AG10803 (cell line): ENCODE results near the gene SMG6.

ENCODE experiments used
- DNase-seq: peaks from one replicate; pipeline ENCODE4 v3.0.0; 2010; ENCODE audit warnings: low read depth
- H3K4me3 ChIP-seq: 2 replicates; pipeline ENCODE4 v1.5.1; 2011; ENCODE audit warnings: mild to moderate bottlenecking, low read length, control low read depth
- TF ChIP-seq, protein P1 (sequence below): conservative IDR thresholded peaks from 2 replicates; pipeline ENCODE4 v1.5.1; 2011; ENCODE audit warnings: mild to moderate bottlenecking, low read length, control low read depth, inconsistent platforms

The SMG6 gene

DNA sequence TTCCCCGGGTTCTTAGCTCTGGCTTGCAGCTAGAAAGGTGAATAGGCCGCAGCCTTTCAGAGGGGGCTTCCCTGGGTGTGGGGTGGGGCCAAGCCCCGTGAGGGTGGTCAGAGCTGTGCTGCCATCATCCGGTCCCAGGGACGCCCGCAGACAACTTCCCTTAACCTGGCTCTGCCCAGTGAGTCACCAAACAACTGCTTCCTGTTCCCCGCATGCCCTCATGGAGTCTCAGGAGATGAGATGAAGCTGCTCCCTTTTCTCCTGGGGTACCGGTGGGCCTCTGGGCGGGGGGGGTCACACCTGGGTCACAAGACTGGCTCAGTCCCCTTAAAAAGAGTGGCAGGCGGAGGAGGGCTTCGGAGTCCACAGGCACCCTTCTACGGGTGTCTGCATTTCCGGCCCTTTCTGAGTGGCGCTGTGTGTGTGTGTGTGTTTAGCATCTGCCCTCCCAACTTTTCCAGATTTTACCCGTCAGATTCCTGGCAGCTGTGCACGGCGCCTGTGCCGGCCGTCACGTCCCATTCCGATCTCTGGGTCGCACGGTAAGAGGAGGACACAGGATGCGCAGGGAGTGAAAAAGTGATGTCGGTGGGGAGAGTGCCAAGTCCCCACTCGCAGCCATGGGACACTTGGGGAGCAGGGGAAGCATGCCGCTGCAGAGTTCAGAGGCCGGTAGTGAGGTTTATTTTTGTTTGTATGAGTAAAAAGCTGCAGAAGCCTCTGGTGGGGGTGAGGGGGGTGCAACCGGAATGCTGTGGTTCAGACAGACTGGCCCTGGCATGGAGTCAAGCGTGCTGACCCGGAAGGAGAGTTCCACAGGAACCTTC lies 231.9 kb downstream of the SMG6 start:
- TF ChIP-seq, protein P1, sequence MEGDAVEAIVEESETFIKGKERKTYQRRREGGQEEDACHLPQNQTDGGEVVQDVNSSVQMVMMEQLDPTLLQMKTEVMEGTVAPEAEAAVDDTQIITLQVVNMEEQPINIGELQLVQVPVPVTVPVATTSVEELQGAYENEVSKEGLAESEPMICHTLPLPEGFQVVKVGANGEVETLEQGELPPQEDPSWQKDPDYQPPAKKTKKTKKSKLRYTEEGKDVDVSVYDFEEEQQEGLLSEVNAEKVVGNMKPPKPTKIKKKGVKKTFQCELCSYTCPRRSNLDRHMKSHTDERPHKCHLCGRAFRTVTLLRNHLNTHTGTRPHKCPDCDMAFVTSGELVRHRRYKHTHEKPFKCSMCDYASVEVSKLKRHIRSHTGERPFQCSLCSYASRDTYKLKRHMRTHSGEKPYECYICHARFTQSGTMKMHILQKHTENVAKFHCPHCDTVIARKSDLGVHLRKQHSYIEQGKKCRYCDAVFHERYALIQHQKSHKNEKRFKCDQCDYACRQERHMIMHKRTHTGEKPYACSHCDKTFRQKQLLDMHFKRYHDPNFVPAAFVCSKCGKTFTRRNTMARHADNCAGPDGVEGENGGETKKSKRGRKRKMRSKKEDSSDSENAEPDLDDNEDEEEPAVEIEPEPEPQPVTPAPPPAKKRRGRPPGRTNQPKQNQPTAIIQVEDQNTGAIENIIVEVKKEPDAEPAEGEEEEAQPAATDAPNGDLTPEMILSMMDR: no peak
- no peak overlapping the region for H3K4me3 ChIP-seq
- peak; percentile 55 for DNase-seq

DNA sequence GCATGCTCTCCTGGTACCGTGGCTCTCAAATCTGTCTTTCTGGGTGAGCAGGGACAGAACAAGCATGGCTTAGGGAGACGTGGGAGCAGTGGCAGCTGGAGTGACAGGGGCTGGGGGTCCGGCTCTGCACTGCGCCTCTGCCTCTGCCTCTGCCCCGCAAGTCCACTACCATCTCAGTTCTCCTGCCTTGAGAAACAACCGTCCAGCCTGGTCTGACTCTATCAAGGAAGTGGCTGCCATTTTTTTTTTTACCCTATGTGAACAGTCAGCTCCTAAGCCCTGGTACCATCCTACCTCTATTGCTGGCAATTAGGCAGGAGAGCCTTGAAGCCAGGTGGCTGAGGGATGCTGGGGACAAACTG lies 232.6 kb downstream of the SMG6 start:
- TF ChIP-seq, protein P1: no peak
- no peak overlapping the region for H3K4me3 ChIP-seq
- no peak for DNase-seq

DNA sequence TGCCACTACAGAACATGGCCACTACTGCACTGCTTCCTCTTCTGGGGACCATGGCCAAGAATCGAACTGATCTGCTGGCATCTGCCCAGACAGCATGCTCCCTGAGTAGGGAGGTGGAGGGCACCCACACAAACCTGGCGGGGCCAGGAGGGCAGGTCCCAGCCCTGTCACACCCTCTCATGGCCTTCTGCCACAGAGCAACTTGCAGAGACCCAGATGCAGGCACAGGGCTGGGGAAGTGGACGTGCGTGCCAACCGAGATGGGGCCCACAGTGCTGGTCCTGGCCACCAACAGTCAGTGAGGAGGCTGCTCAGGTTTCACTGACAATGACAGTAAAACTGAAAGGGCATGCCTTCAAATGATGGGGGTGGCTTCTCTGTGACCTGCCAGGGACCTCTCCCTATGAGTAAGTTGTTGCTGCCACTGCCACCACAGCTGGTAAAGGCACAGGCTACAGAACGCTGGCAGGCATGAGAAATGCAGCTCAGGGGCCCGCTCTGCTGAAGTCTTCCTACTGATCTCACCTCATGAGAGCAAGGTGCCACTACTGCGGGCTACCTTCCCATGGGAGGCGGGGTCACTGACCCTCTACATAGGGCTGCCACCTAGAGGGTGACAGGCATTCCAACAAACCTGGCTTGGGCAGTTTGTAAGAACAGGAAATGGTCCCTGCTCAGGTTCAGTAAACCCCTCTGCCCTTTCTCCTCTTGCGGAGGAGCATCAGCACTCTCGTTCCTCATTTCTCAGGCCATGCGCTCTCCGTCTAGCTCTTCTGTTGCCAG lies 233.2 kb downstream of the SMG6 start:
- DNase-seq: no peak
- no peak overlapping the region for H3K4me3 ChIP-seq
- TF ChIP-seq, protein P1: no peak

DNA sequence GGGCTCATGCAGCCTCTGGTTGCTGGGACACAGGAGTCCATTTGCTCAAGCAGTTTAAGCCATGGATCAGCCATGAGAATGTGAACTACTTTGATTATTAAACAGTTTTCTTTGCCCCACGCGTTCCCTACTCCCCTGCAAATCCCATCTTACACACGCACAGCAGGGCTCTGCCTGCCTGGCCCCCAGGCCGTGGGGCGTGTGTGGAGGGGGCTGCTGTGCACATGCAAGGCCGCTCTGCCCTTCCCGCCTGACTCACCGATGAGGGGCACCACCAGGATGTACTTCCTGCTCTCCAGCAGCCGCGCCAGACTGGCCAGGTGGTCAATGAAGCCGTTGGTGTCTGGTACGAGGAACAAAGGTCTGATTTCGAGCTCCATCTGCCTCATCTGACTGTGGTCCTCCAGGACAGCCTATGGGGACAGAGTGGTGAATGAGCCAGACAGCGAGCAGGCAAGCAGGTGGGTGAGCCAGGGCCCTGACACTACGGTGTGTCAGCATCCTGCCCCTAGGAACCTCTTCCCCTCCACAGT lies 235.0 kb downstream of the SMG6 start:
- H3K4me3 ChIP-seq: no peak overlapping the region
- TF ChIP-seq, protein P1: no peak
- peak; percentile 53 for DNase-seq

DNA sequence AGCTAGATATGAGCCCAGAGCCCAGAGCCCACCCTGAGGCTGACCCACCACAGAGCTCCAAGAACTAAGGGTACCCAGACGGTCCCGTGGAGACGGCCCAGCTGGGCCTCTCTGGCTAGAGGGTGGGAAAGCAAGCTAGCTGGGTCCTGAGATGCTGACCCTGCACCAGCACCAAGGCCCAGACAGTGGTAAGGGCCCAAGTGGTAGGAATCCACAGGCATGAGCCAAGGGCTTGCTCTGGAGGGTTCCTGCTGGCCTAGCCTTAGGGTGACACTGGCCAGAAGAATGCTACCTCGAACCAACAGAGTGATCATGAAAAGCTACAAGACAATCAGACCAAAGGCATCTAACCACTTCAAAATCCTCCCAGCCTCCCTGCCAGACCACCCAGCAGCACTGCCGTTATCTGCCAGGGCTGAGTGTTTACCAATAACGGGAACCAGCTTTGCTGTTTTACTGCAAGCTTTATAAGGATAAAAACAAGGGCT lies 235.5 kb downstream of the SMG6 start:
- no peak overlapping the region for H3K4me3 ChIP-seq
- DNase-seq: peak; percentile 96
- TF ChIP-seq, protein P1: peak; percentile 49

DNA sequence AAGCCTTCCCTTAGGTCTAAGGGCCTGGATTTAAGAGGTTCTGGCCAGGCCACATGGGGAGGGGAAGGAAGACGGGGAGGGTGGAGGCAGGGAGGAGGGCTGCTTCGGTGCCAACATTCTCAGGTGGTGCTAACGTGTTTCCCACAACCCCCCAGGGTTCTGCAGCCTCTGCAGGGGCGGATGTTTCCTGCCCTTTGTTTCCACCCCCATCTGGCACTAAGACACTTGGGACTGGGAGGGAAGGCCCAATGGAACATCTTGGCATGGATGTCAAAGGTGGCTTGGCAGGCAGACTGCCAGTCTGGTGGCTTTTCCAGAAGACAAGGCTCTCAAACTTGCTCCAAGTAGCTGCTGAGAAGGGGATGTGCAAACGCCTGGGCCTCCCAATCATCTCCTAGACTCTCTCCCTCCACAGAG lies 236.0 kb downstream of the SMG6 start:
- H3K4me3 ChIP-seq: no peak overlapping the region
- TF ChIP-seq, protein P1: no peak
- DNase-seq: peak; percentile 91
